RWPE2 (cell line): Measurements from ENCODE around the gene BAHCC1.

ENCODE experiments used
- ATAC-seq: fragments of 200-7000 bp; cut with Tn5 transposase; 3 replicates; pipeline ENCODE4 v1.9.1; 2021; ENCODE audit warnings: low read depth
- DNase-seq: peaks from one replicate; pipeline ENCODE4 v3.0.0-alpha.2; 2020; ENCODE audit warnings: low spot score
- H3K27ac ChIP-seq: fragments of 450-650 bp; 2 replicates; pipeline ENCODE4 v1.5.1; 2017; ENCODE audit warnings: mild to moderate bottlenecking; ENCODE audit not compliant: poor library complexity, severe bottlenecking
- H3K27me3 ChIP-seq: fragments of 250-450 bp; sonication (Bioruptor Pico); 2 replicates; pipeline ENCODE4 v1.5.1; 2021; ENCODE audit warnings: mild to moderate bottlenecking, moderate library complexity; ENCODE audit not compliant: insufficient read depth, poor library complexity, severe bottlenecking
- H3K36me3 ChIP-seq: fragments of 250-450 bp; sonication (Bioruptor Pico); 2 replicates; pipeline ENCODE4 v1.5.1; 2020; ENCODE audit warnings: low read depth, mild to moderate bottlenecking, moderate library complexity
- H3K4me1 ChIP-seq: fragments of 250-450 bp; sonication (Bioruptor Pico); 2 replicates; pipeline ENCODE4 v1.5.1; 2021; ENCODE audit warnings: mild to moderate bottlenecking, moderate library complexity; ENCODE audit not compliant: insufficient read depth, poor library complexity, severe bottlenecking
- H3K4me3 ChIP-seq: fragments of 250-450 bp; sonication (Bioruptor Pico); 2 replicates; pipeline ENCODE4 v1.5.1; 2021; ENCODE audit warnings: mild to moderate bottlenecking, moderate library complexity; ENCODE audit not compliant: severe bottlenecking
- H3K9me3 ChIP-seq: fragments of 250-450 bp; sonication (Bioruptor Pico); 2 replicates; pipeline ENCODE4 v1.5.1; 2021; ENCODE audit warnings: mild to moderate bottlenecking, moderate library complexity; ENCODE audit not compliant: severe bottlenecking
- CTCF ChIP-seq: fragments of 450-650 bp; IDR thresholded peaks from one replicate; pipeline ENCODE4 v1.5.1; 2017; ENCODE audit warnings: mild to moderate bottlenecking, moderate library complexity; ENCODE audit not compliant: poor library complexity, severe bottlenecking

Gene BAHCC1

GRCh38 chr17:81492202-81492601 lies 96.9 kb downstream of the BAHCC1 start:
- DNase-seq (peak; percentile 45), ATAC-seq (no peak)
- Histone ChIP-seq H3K4me3 (no peak overlapping the region), H3K27ac (no peak overlapping the region), H3K4me1 (peaks cover 2% of the 10 kb centered on the region), H3K27me3 (no peaks in the 10 kb centered on the region), H3K9me3 (no peaks in the 10 kb centered on the region), H3K36me3 (no peaks in the 10 kb centered on the region)
- TF ChIP-seq CTCF = no peak

GRCh38 chr17:81492706-81493105 lies 97.4 kb downstream of the BAHCC1 start:
- H3K9me3 ChIP-seq = no peaks in the 10 kb centered on the region
- H3K27me3 ChIP-seq = no peaks in the 10 kb centered on the region
- no peak overlapping the region for H3K27ac ChIP-seq

GRCh38 chr17:81493198-81494038 lies 98.2 kb downstream of the BAHCC1 start:
- no peaks in the 10 kb centered on the region for H3K27me3 ChIP-seq
- H3K4me3 ChIP-seq = no peak overlapping the region
- H3K9me3 ChIP-seq = no peaks in the 10 kb centered on the region
- ATAC-seq (no peak), DNase-seq (no peak)
- H3K27ac ChIP-seq = no peak overlapping the region
- H3K4me1 ChIP-seq = no peaks in the 10 kb centered on the region
- no peaks in the 10 kb centered on the region for H3K36me3 ChIP-seq
- no peak for TF ChIP-seq CTCF

More at GRCh38 chr17:81492706-81493105, 97.4 kb downstream of the BAHCC1 start:
- H3K4me3 ChIP-seq = no peak overlapping the region
- no peak for DNase-seq
- no peak for ATAC-seq
- no peaks in the 10 kb centered on the region for H3K36me3 ChIP-seq
- no peak for TF ChIP-seq CTCF
- H3K4me1 ChIP-seq = no peaks in the 10 kb centered on the region

GRCh38 chr17:81494626-81495377 lies 99.5 kb downstream of the BAHCC1 start:
- Histone ChIP-seq H3K4me3 (no peak overlapping the region), H3K4me1 (no peaks in the 10 kb centered on the region), H3K36me3 (no peaks in the 10 kb centered on the region), H3K27me3 (no peaks in the 10 kb centered on the region), H3K9me3 (no peaks in the 10 kb centered on the region), H3K27ac (no peak overlapping the region)
- peak; percentile 29; the same call in 1 of the 3 replicates for ATAC-seq
- peak; percentile 46 for DNase-seq
- no peak for TF ChIP-seq CTCF
